Naive thymus-derived CD8-positive, alpha-beta T cell (primary cell): ENCODE data around the gene MTG2. TPM values are rescaled to one million over a fixed set of nuclear protein-coding genes. Genes with fewer than 3 reads are reported as not detected.

Experiments used
- ATAC-seq, 2 donors: fragments of 150-1000 bp; cut with Tn5 transposase in 1 of 2; sonication (Bioruptor Pico), chemical (Tn5 transposase) in 1 of 2; 1 replicate in 1 of 2; 2 replicates in 1 of 2; pipeline ENCODE4 v1.10.0; 2021; ENCODE audit warnings: mild to moderate bottlenecking in 2 of 2, moderate library complexity in 2 of 2
- POLR2A ChIA-PET: fragments of 350-600 bp; sonication (Branson Sonifier 250); formaldehyde crosslinking; loops from one replicate; lab custom pipeline; 2021; ENCODE audit warnings: antibody characterized with exemption; lab: Charles Lee
- DNase-seq, 10 donors: peaks; one replicate each; pipeline versions ENCODE4 v3.0.0 to v3.0.0-alpha.2; 2020 to 2022
- H3K27ac Mint-ChIP-seq, 10 donors: one replicate each; pipeline ENCODE4 v1.8.0; 2020 to 2022; ENCODE audit warnings: mild to moderate bottlenecking in 10 of 10, mixed read lengths in 10 of 10, moderate library complexity in 4 of 10, inconsistent platforms in 1 of 10
- H3K27me3 Mint-ChIP-seq, 5 donors: one replicate each; pipeline ENCODE4 v1.8.0; 2021 to 2022; ENCODE audit warnings: mixed read lengths in 5 of 5
- H3K36me3 Mint-ChIP-seq, 3 donors: one replicate each; pipeline ENCODE4 v1.8.0; 2020 to 2022; ENCODE audit warnings: mixed read lengths in 3 of 3, mild to moderate bottlenecking in 2 of 3, inconsistent platforms in 1 of 3
- H3K4me1 Mint-ChIP-seq, 4 donors: one replicate each; pipeline ENCODE4 v1.8.0; 2021 to 2022; ENCODE audit warnings: mixed read lengths in 4 of 4
- H3K4me3 Mint-ChIP-seq, 10 donors: one replicate each; pipeline ENCODE4 v1.8.0; 2020 to 2022; ENCODE audit warnings: mild to moderate bottlenecking in 10 of 10, mixed read lengths in 10 of 10, moderate library complexity in 6 of 10, inconsistent platforms in 1 of 10
- H3K9me3 Mint-ChIP-seq, 9 donors: one replicate each; pipeline ENCODE4 v1.8.0; 2020 to 2022; ENCODE audit warnings: mixed read lengths in 9 of 9, mild to moderate bottlenecking in 3 of 9, inconsistent platforms in 1 of 9, moderate library complexity in 1 of 9
- polyA plus RNA-seq, 3 donors: library from polyadenylated mRNA; unstranded; fragments of 300-500 nt; fragmentation: Illumina TruSeq; gene quantifications; one replicate each; pipeline ENCODE4 v1.2.3, GENCODE V29; 2021
- total RNA-seq, 8 experiments: library from RNA in 2 of 8; stranded (reverse) in 2 of 8; gene quantifications; one replicate each; pipeline ENCODE4 v1.2.3 and lab custom pipeline; 2021 to 2026

Gene MTG2
- total and polyA plus RNA-seq, 5 experiments from 2014 or later = 21.8 to 45.1 (median 28.5) TPM

DNA sequence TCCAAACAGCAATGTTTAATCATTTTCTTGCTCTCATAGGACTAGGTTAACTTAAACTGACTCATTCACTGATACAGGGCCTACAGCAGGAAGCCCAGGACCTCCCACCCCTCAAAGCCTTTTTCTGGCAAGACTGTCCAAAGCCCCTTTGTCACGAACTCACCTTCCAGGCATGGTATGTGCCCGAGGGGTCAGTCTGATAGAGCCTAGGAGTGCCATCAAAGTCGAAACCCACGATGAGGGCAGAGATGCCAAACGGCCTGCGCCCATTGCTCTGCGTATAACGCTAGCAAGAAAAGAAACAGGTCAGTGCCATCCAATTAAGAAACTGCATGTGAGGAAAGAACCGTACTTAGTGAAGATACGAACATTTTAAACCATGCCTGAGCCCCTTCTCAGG is 43.9 kb upstream of the MTG2 start:
- Mint-ChIP-seq H3K4me3 (no peak overlapping the region), H3K9me3 (no peaks in the 10 kb centered on the region), H3K27me3 (no peaks in the 10 kb centered on the region), H3K27ac (peak overlapping the region in 4 of 10 donors; percentile 15 to 78 (median 24)), H3K4me1 (peaks cover 18 to 44% (median 36%) of the 10 kb centered on the region in 4 donors), H3K36me3 (peaks cover 9 to 67% (median 21%) of the 10 kb centered on the region in 3 donors)
- POLR2A ChIA-PET = interaction anchor here (0.7 to 2.8 kb wide), 3 partner anchors 35 to 113 kb away, joined by 3 to 10 read pairs (median 9); no protein-coding TSS in a partner anchor
- ATAC-seq = no peak
- no peak for DNase-seq

DNA sequence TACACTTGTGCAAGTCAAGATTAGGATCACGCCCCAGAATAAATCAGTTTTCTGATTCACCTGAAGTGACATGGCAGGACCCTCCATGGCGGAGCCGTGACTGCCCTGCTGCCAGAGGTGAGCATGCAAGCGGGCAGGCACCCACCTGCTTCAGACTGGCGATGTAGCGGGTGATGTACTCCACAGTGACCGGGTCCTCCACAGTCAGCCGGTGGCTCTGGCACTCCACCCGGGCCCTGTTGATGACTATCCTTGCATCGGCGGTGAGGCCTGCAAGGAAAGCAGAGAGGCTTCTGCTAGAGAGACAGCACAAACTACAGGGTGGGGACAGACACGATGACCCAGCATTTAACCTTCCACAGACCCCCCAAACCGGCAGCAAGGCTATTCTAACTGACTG is 43.2 kb upstream of the MTG2 start:
- Mint-ChIP-seq H3K4me3 (peak overlapping the region in 1 of 10 donors; percentile 60), H3K27me3 (no peaks in the 10 kb centered on the region), H3K4me1 (peaks cover 19 to 44% (median 38%) of the 10 kb centered on the region in 4 donors), H3K9me3 (no peaks in the 10 kb centered on the region), H3K36me3 (peaks cover 9 to 62% (median 19%) of the 10 kb centered on the region in 3 donors), H3K27ac (peak overlapping the region in 7 of 10 donors; percentile 34 to 95 (median 59))
- ATAC-seq (no peak), DNase-seq (no peak)
- POLR2A ChIA-PET = interaction anchor here (2.8 kb wide), 2 partner anchors 73 to 113 kb away, joined by 9 to 10 read pairs; no protein-coding TSS in a partner anchor

DNA sequence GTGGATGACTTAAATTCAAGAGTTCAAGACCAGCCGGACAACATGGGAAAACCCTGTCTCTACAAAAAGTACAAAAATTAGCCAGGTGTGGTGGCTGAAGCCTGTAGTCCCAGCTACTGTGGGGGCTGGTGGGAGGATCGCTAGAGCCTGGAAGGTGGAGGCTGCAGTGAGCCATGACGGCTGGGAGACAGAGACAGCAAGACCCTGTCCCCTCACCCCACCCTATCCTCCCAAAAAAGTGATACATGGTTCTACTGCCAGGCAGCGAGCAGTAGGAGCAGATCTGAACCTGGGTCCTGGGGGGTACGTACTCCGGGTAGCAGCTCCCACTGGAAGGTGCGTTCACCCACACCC is 41.8 kb upstream of the MTG2 start:
- peaks cover 27 to 58% (median 52%) of the 10 kb centered on the region in 4 donors for H3K4me1 Mint-ChIP-seq
- H3K36me3 Mint-ChIP-seq = peaks cover 9 to 49% (median 18%) of the 10 kb centered on the region in 3 donors

DNA sequence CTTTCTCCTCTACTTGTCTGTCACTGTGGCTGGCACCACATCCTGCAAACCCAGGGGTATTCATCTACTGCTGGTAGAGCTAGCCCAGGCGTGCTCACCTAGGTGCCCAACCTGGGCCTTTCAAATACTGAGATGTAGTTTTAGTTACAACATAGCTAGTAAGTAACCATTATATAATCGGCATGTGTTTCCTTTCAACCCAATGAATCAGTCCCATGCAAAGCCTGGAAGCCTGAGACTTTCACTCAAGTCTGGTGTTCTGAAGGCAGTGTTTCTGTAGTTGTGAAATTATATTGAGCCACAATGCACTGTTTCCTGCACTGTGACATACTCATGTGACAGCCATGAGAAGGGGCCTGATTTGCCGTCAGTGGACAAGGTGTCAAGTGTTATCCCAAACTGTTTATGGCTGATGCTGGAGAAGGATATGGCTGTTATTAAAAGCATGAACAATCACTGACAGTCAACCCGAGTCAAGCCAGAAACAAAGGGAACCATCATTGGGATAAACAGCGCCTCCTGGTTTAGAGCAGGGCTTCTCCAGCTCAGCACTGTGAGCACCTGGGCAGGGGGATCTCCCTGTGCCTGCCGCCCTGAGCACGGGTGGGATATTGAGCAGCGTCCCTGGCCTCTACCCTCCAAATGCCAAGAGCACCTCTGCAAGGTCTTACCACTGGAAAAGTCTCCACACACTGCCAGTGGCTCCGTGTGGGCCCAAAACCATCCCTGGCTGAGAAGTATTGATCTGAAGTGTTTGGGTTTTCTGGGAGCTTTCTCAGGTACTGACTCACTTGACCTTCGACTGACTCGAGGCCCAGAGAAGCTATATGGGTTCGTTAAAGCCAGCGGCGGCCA is 41.2 kb upstream of the MTG2 start:
- H3K4me1 Mint-ChIP-seq = peaks cover 27 to 61% (median 53%) of the 10 kb centered on the region in 4 donors
- H3K36me3 Mint-ChIP-seq = peaks cover 9 to 43% (median 16%) of the 10 kb centered on the region in 3 donors
- ATAC-seq = peak in 1 of 2 donors; percentile 46
- no peaks in the 10 kb centered on the region for H3K27me3 Mint-ChIP-seq
- no peaks in the 10 kb centered on the region for H3K9me3 Mint-ChIP-seq
- peak overlapping the region; percentile 81 to 93 (median 89) for H3K4me3 Mint-ChIP-seq
- peak in 6 of 10 donors; percentile 40 to 70 (median 56) for DNase-seq
- H3K27ac Mint-ChIP-seq = peak overlapping the region; percentile 85 to 97 (median 94)
- POLR2A ChIA-PET = interaction anchor here (0.6 to 5.4 kb wide), 8 partner anchors 8 to 245 kb away, joined by 3 to 58 read pairs (median 6); partner anchors contain the start of genes LSM14B, OSBPL2, RPS21 and TAF4

More for the DNA sequence above, 41.8 kb upstream of the MTG2 start:
- POLR2A ChIA-PET = interaction anchor here (1.1 to 5.4 kb wide), 4 partner anchors 18 to 115 kb away, joined by 3 to 58 read pairs (median 24); partner anchors contain the start of genes LSM14B, OSBPL2 and TAF4
- no peak for DNase-seq
- no peaks in the 10 kb centered on the region for H3K9me3 Mint-ChIP-seq
- H3K27me3 Mint-ChIP-seq = no peaks in the 10 kb centered on the region
- no peak for ATAC-seq
- peak overlapping the region; percentile 81 to 93 (median 89) for H3K4me3 Mint-ChIP-seq
- H3K27ac Mint-ChIP-seq = peak overlapping the region; percentile 90 to 97 (median 94)

DNA sequence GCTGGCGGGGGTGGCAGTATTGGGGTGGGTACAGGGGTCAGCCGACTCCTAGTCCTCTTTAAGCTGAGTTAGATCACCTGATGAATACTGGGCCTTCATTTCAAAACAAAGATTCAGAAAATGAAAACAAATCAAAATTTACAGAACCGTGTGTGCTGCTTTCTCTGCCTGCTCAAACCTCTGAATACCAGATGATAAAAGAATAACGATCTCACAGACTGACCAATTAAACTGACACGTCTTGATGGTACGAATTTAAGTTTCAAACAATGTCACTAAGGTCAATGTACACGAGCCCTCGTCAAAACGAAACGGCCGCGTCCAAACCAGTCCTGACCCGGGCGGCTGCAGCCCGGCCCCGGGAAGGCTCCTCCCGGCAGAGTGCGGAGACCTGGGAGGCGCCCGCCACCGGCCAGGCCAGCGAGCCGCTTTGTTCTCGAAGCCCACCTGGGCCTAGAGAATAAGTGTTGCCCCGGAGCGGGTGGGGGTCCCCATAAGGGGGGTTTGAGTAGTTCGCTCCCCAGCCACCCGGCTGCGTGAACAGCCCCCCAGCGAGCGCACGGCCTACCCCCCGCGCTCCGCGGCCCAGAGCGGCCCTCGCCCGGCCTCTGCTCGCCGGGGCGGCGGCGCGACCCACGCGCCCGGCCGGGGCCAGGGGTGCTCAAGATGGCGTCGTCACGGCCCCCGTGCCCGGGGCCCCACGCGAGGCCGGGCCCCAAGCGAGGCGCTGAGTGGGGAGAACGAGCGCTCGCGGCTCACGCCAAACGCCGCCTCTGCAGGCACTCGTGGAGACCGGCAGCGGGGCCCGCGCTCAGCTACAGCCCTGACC is 40.4 kb upstream of the MTG2 start:
- peak in 1 of 2 donors; percentile 31 for ATAC-seq
- peak in 1 of 10 donors; percentile 27 for DNase-seq
- no peaks in the 10 kb centered on the region for H3K27me3 Mint-ChIP-seq
- H3K4me1 Mint-ChIP-seq = peaks cover 27 to 62% (median 54%) of the 10 kb centered on the region in 4 donors
- peak overlapping the region; percentile 81 to 93 (median 89) for H3K4me3 Mint-ChIP-seq
- POLR2A ChIA-PET = interaction anchor here (0.7 to 5.4 kb wide), 10 partner anchors 9 to 244 kb away, joined by 3 to 58 read pairs (median 6); partner anchors contain the start of genes LSM14B, RPS21 and TAF4
- H3K27ac Mint-ChIP-seq = peak overlapping the region; percentile 85 to 97 (median 94)
- H3K9me3 Mint-ChIP-seq = no peaks in the 10 kb centered on the region
- peaks cover 9 to 34% (median 13%) of the 10 kb centered on the region in 3 donors for H3K36me3 Mint-ChIP-seq

DNA sequence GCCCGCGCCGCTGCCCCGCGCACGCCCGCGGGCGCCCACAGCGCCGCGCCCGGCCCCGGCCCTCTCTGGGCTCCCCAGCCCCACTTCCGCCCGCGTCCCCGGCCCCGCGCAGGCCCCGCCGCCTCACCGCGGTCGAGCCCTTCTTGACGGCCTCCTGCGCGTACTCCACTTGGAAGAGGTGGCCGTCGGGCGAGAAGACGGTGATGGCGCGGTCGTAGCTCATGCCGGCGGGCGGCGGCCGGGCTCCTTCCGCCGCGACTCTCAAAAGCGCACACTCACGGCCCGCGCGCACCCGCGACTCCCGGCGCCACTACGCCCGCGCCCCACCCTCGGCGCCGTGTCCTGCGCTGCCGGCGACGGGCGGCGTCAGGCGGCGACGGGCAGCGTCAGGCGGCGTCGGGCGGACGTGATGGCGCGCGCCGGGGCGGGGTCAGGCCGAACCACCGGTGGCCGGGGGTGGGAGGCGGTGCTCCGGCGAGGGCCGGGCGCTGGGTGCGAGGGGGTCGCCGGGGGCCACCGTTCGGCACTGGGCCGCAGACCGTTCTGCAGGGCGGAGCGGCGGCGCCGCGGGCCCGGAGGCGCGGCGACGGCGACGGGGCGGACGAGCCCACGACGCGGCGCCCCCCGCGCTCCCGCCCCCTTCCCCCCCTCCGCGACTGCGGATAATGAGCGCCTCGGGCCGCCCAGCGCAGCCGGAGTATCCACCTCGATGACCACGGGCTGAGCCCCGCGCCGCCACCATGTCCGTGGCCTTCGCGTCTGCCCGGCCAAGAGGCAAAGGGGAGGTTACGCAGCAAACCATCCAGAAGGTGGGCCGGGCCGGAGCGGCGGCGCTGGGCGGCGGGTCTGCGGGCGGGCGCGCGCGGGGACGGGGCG is 39.5 kb upstream of the MTG2 start, which contains the start of the genes PSMA7 and SS18L1:
Gene PSMA7, minus strand, starts transcription at position 314 of the 876 bp plus-strand sequence. Its CDS starts 91 bp downstream, at position 223.
Gene SS18L1, plus strand, starts transcription at position 689 of the 876 bp plus-strand sequence. Its CDS starts 52 bp downstream, at position 741.
- no peaks in the 10 kb centered on the region for H3K9me3 Mint-ChIP-seq
- POLR2A ChIA-PET = interaction anchor here (0.7 to 5.4 kb wide), 10 partner anchors 10 to 244 kb away, joined by 3 to 58 read pairs (median 6); partner anchors contain the start of genes LSM14B, MTG2, RPS21 and TAF4
- DNase-seq (peak; percentile 73 to 90 (median 84)), ATAC-seq (peak; percentile 82 to 84)
- peak within 1 kb of the TSS; percentile 81 to 93 (median 89) for H3K4me3 Mint-ChIP-seq
- H3K27ac Mint-ChIP-seq = peak within 1 kb of the TSS; percentile 85 to 97 (median 94)
- peaks cover 24 to 58% (median 50%) of the 10 kb centered on the region in 4 donors for H3K4me1 Mint-ChIP-seq
- peaks cover under 1 to 26% (median 5%) of the 10 kb centered on the region in 3 donors for H3K36me3 Mint-ChIP-seq
- H3K27me3 Mint-ChIP-seq = no peaks in the 10 kb centered on the region

DNA sequence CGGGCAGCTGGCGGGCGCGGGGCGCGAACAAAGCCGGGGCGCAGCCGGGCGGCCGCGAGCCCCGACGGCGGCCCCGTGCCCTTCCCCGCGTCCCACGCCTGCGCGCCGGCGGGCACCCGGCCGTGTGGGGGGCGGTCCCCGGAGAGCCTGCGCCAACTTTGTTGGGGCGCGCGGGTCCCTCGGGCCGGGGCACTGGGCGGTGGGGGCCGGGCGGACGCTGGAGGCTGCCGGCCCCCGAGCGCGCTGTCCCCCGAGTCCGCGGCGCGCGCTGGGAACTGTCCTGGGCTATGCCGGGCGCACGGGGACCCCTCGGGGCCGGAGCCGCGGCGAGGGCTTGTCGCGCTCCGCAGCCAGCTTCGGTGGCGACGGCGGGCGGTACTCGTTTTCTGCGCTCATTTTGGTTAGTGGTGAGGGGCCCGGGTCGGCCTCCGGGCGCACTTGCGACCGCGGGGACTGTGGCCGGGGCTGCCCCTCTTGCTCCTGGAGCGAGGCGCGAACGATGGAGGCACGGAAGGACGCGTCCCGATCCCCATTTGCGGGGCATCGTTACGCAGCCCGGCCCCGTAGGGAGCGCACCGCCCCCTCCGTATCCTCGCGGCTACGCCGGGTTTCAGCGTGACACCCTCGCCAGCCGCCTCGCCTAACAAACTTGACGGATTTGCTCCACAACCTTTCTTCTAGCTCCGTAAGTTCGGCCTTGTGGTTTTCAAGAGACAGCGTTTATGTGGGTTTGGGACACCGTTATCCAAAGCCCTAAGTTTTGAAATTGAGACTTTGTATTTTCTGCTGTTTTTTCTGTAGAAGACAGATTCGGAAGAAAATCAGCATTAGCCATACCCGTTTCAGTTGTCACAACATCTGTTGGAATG is 38.6 kb upstream of the MTG2 start:
- peak overlapping the region; percentile 72 to 88 (median 84) for H3K4me3 Mint-ChIP-seq
- H3K27me3 Mint-ChIP-seq = no peaks in the 10 kb centered on the region
- peak overlapping the region; percentile 53 to 92 (median 86) for H3K27ac Mint-ChIP-seq
- no peaks in the 10 kb centered on the region for H3K9me3 Mint-ChIP-seq
- H3K4me1 Mint-ChIP-seq = peaks cover 24 to 65% (median 52%) of the 10 kb centered on the region in 4 donors
- DNase-seq = peak in 9 of 10 donors; percentile 15 to 45 (median 36)
- ATAC-seq = peak; percentile 4 to 25
- H3K36me3 Mint-ChIP-seq = peaks cover 0 to 17% (median 2%) of the 10 kb centered on the region in 3 donors
- POLR2A ChIA-PET = interaction anchor here (1.0 to 5.4 kb wide), 4 partner anchors 21 to 93 kb away, joined by 3 to 58 read pairs (median 6); partner anchors contain the start of genes LSM14B, MTG2 and TAF4

DNA sequence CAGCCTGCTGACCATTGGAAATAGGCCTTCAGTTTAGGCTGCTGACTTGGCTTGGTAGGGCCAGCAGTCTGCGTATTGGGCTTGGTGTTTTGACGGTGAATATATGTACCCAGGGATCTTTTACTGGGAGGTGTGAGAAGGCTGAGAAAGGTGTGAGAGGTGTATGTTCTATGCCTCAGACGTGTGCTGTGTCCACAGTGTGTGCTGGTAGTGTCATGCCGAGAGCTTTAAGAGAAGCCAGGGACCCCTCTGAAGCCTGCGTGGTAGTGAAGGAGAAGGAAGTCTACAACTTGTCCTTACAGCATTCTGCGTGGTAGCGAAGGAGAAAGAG is 37.2 kb upstream of the MTG2 start:
- peaks cover 0 to 3% (median under 1%) of the 10 kb centered on the region in 3 donors for H3K36me3 Mint-ChIP-seq
- ATAC-seq (no peak), DNase-seq (no peak)
- POLR2A ChIA-PET = interaction anchor here (0.7 to 5.4 kb wide), 2 partner anchors 23 to 241 kb away, joined by 3 to 58 read pairs; partner anchors contain the start of genes LSM14B and RPS21
- H3K4me3 Mint-ChIP-seq = peak overlapping the region in 8 of 10 donors; percentile 55 to 88 (median 85)
- no peaks in the 10 kb centered on the region for H3K9me3 Mint-ChIP-seq
- peaks cover 25 to 68% (median 52%) of the 10 kb centered on the region in 4 donors for H3K4me1 Mint-ChIP-seq
- H3K27ac Mint-ChIP-seq = peak overlapping the region in 5 of 10 donors; percentile 9 to 85 (median 47)
- H3K27me3 Mint-ChIP-seq = no peaks in the 10 kb centered on the region

DNA sequence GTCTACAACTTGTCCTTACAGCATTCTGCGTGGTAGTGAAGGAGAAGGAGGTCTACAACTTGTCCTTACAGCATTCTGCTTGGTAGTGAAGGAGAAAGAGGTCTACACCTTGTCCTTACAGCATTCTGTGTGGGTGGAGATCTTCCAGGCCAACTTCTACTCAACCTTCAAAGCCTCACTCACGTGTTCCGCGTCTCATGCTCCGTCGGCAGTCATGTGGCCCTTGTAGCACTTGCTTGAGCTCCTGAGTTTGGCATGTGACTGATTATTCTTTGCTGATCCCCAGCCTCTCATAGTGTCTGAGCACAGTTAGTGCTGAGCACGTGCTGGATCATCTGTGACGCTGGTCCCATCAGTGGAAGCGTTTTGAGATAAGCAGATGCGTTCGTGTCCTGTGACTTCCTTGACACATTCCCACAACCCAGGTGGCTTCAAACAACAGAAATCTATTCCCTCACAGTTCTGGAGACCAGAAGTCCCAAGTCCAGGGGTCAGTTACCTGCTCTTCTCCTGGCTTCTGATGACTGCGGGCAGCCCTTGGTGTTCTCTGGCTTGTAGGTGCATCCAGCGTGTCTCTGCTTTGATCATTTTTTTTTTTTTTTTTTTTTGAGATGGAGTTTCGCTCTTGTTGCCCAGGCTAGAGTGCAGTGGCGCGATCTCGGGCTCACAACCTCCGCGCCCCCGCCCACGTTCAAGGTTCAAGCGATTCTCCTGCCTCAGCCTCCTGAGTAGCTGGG is 36.6 kb upstream of the MTG2 start:
- Mint-ChIP-seq H3K4me3 (peak overlapping the region in 6 of 10 donors; percentile 11 to 87 (median 85)), H3K27me3 (no peaks in the 10 kb centered on the region), H3K36me3 (no peaks in the 10 kb centered on the region), H3K9me3 (no peaks in the 10 kb centered on the region), H3K27ac (peak overlapping the region in 4 of 10 donors; percentile 7 to 85 (median 18)), H3K4me1 (peaks cover 22 to 64% (median 47%) of the 10 kb centered on the region in 4 donors)
- no peak for ATAC-seq
- no peak for DNase-seq
- POLR2A ChIA-PET = interaction anchor here (0.7 to 5.4 kb wide), 2 partner anchors 8 to 23 kb away, joined by 3 to 58 read pairs; partner anchors contain the start of gene LSM14B
